K562 (cell line): ENCODE measurements around the gene ACOT7. TPM values are rescaled to one million over a fixed set of nuclear protein-coding genes. Genes with fewer than 3 reads are reported as not detected.

Experiments used
- ATAC-seq: fragments of 200-7000 bp; cut with Tn5 transposase; 3 replicates; pipeline ENCODE4 v1.9.1; 2020; ENCODE audit warnings: moderate library complexity
- BruUV-seq: library from RNA; stranded (reverse); fragments of 400-500 nt; replicated peaks from 2 replicates; lab custom pipeline; 2021; lab: Mats Ljungman, UMichigan
- CTCF ChIA-PET: fragments of 300-600 bp; formaldehyde crosslinking; extraction: SDS; loops from one replicate; lab custom pipeline; 2021; ENCODE audit warnings: low intra/inter-chr PET ratio; lab: Yijun Ruan, JAX
- POLR2A ChIA-PET: fragments of 300-600, 350-650 bp; sonication (Branson Sonifier 250); formaldehyde crosslinking; extraction: SDS; loops from one replicate; lab custom pipeline; 2021; ENCODE audit warnings: antibody characterized with exemption, inconsistent platforms; lab: Yijun Ruan, JAX
- DNase-seq, 4 experiments: peaks; one replicate each; pipeline versions ENCODE4 v3.0.0 to v3.0.0-alpha.2; 2011 to 2018; ENCODE audit warnings: low spot score in 3 of 4, mixed read lengths in 3 of 4; ENCODE audit errors: extremely low read depth in 1 of 4
- FAIRE-seq: peaks from 2 replicates; lab custom pipeline; 2011; peaks lifted over from hg19 to GRCh38; lab: Jason Lieb, UNC
- H2AFZ ChIP-seq: 2 replicates; pipeline ENCODE4 v1.6.0; 2011; ENCODE audit warnings: low read depth, low read length, control low read depth, inconsistent platforms
- H3K27ac ChIP-seq: fragments of 200-600 bp; 3 replicates; pipeline ENCODE4 v1.8.0; 2011; ENCODE audit warnings: low read depth, mild to moderate bottlenecking, control low read depth, inconsistent platforms, low read length, moderate library complexity, mixed read lengths; ENCODE audit errors: extremely low read depth
- H3K27me3 ChIP-seq, 2 experiments: fragments of 300-600 bp in 1 of 2; 2 replicates in 1 of 2; 3 replicates in 1 of 2; pipeline versions ENCODE4 v1.6.0 to v1.8.0; 2011; ENCODE audit warnings: inconsistent platforms in 2 of 2, low read length in 2 of 2, mild to moderate bottlenecking in 1 of 2, mixed read lengths in 1 of 2, moderate library complexity in 1 of 2; ENCODE audit not compliant: control insufficient read depth in 2 of 2, insufficient read depth in 2 of 2
- H3K36me3 ChIP-seq: fragments of 300-600 bp; 3 replicates; pipeline ENCODE4 v1.8.0; 2011; ENCODE audit warnings: mild to moderate bottlenecking, low read length, inconsistent platforms; ENCODE audit not compliant: control insufficient read depth, insufficient read depth
- H3K4me1 ChIP-seq, 2 experiments: fragments of 200-600 bp in 1 of 2; replicated peaks in 1 of 2; 2 replicates in 1 of 2; 3 replicates in 1 of 2; pipeline versions ENCODE4 v1.5.1 to v1.8.0; 2011; ENCODE audit warnings: inconsistent platforms in 2 of 2, low read length in 2 of 2, mild to moderate bottlenecking in 1 of 2, mixed read lengths in 1 of 2, moderate library complexity in 1 of 2; ENCODE audit not compliant: control insufficient read depth in 2 of 2, insufficient read depth in 2 of 2
- H3K4me2 ChIP-seq: 2 replicates; pipeline ENCODE4 v1.6.1; 2011; ENCODE audit warnings: low read length, control low read depth, inconsistent platforms, mixed read lengths; ENCODE audit not compliant: insufficient read depth
- H3K4me3 ChIP-seq: fragments of 200-600 bp; sonication (generic), shearing (Covaris generic); 2 replicates; pipeline ENCODE4 v1.5.1; 2016; ENCODE audit warnings: control low read depth, inconsistent platforms
- H3K79me2 ChIP-seq: fragments of 200-600 bp; 3 replicates; pipeline ENCODE4 v1.8.0; 2011; ENCODE audit warnings: low read length, inconsistent platforms; ENCODE audit not compliant: control insufficient read depth, insufficient read depth
- H3K9ac ChIP-seq, 2 experiments: 2 replicates each; pipeline versions ENCODE4 v1.6.0 to v1.6.1; 2011; ENCODE audit warnings: low read depth in 2 of 2, low read length in 2 of 2, control low read depth in 1 of 2, inconsistent platforms in 1 of 2, mild to moderate bottlenecking in 1 of 2, mixed read lengths in 1 of 2; ENCODE audit not compliant: insufficient read depth in 1 of 2
- H3K9me1 ChIP-seq: one replicate; pipeline ENCODE4 v1.6.0; 2011; ENCODE audit warnings: inconsistent platforms, mild to moderate bottlenecking, low read length, moderate library complexity; ENCODE audit not compliant: control insufficient read depth, insufficient read depth
- H3K9me3 ChIP-seq: replicated peaks from 2 replicates; pipeline ENCODE4 v1.5.1; 2011; ENCODE audit warnings: low read depth, low read length, inconsistent platforms; ENCODE audit not compliant: control insufficient read depth, insufficient read depth
- H4K20me1 ChIP-seq: replicated peaks from 2 replicates; pipeline ENCODE4 v1.6.1; 2011; ENCODE audit warnings: low read length, inconsistent platforms, mixed read lengths; ENCODE audit not compliant: control insufficient read depth, insufficient read depth
- ARID3B ChIP-seq: fragments of 250-450 bp; sonication (Bioruptor Pico); IDR thresholded peaks from 2 replicates; pipeline ENCODE4 v1.4.0; 2020; ENCODE audit warnings: borderline replicate concordance
- EHMT2 ChIP-seq: fragments of 450-650 bp; IDR thresholded peaks from 2 replicates; pipeline ENCODE4 v1.6.1; 2018; ENCODE audit warnings: antibody characterized with exemption
- MITF ChIP-seq: IDR thresholded peaks from 2 replicates; pipeline ENCODE4 v1.6.1; 2014; ENCODE audit warnings: antibody characterized with exemption
- SIN3B ChIP-seq: fragments of 450-650 bp; IDR thresholded peaks from 2 replicates; pipeline ENCODE4 v1.6.1; 2017; ENCODE audit warnings: low read depth, mild to moderate bottlenecking, moderate library complexity
- TSHZ1 ChIP-seq: fragments of 250-450 bp; sonication (Bioruptor Pico); IDR thresholded peaks from 2 replicates; pipeline ENCODE4 v1.4.0; 2020; ENCODE audit warnings: mild to moderate bottlenecking, moderate library complexity
- USF1 ChIP-seq: sonication (generic); formaldehyde crosslinking; IDR thresholded peaks from 2 replicates; pipeline ENCODE4 v1.9.0; 2022; ENCODE audit warnings: mild to moderate bottlenecking, missing genetic modification reagents
- ZNF583 ChIP-seq: fragments of 250-450 bp; sonication (Bioruptor Pico); IDR thresholded peaks from 2 replicates; pipeline ENCODE4 v1.4.0; 2020
- WGBS: fragments of 100-300 bp; shearing (Covaris generic); methylation state at CpG from one replicate; pipeline ENCODE4 v1.1.6; 2016; ENCODE audit warnings: low coverage, mixed read lengths; ENCODE audit not compliant: insufficient coverage; ENCODE audit errors: missing lambda C conversion rate; 5-methylcytosine and 5-hydroxymethylcytosine counted together
- in situ Hi-C: fragments of 300-500 bp; cut with MboI; formaldehyde crosslinking; loops from 4 replicates; pipeline ENCODE4 v1.15.0; 2018; ENCODE audit warnings: inconsistent platforms, mixed read lengths
- intact Hi-C: fragments of 100-400 bp; cut with micrococcal nuclease; formaldehyde crosslinking; loops from 2 replicates; pipeline ENCODE4 v1.14.2; 2022
- polyA plus RNA-seq, 8 experiments: library from polyadenylated mRNA; depleted of rRNA in 4 of 8; stranded (reverse) in 5 of 8; unstranded in 3 of 8; fragments of >200 nt; fragmentation: Nextera tagmentation in 2 of 8; fragmentation: Illumina TruSeq in 1 of 8; extraction: Ambion mirVana in 2 of 8; extraction: Trizol in 1 of 8; gene quantifications; 2 replicates each; pipeline versions ENCODE4 v1.2.1 to v1.2.3, GENCODE V29; 2011 to 2014; ENCODE audit warnings: inconsistent platforms in 1 of 8, missing spikeins in 1 of 8
- total RNA-seq, 7 experiments: library from RNA; depleted of rRNA in 6 of 7; stranded (reverse); fragments of >200 nt in 6 of 7; fragmentation: Illumina TruSeq in 2 of 7; extraction: Trizol in 2 of 7; gene quantifications; 2 replicates each; pipeline versions ENCODE4 v1.2.1 to v1.2.3, GENCODE V29; 2011 to 2021; ENCODE audit warnings: low replicate concordance in 1 of 7

ACOT7 gene
- total and polyA plus RNA-seq, 9 of the 15 experiments (the other 6 are each of a cell fraction or from before 2014, with no cell fraction given) = 7.0 to 92.6 (median 37.2) TPM

- Histone ChIP-seq H3K4me1 (peaks cover 0 to 25% of the 10 kb centered on the region in 2 experiments; a peak in 2 of 5 replicates), H3K36me3 (no peaks in the 10 kb centered on the region), H3K79me2 (no peaks in the 10 kb centered on the region), H3K9ac (peak overlapping the region in 1 of 2 experiments; percentile 55; a peak in 1 of 4 replicates), H3K9me3 (no peaks in the 10 kb centered on the region), H3K27me3 (no peaks in the 10 kb centered on the region; a peak in 1 of 5 replicates), H3K27ac (no peak overlapping the region), H3K4me3 (no peak overlapping the region), H3K9me1 (no peaks in the 10 kb centered on the region), H2AFZ (no peak overlapping the region), H3K4me2 (no peak overlapping the region), H4K20me1 (peaks cover 11% of the 10 kb centered on the region)
- no peak for TF ChIP-seq ARID3B (CRISPR knock-in tag)
- no peak for TF ChIP-seq MITF
- TF ChIP-seq SIN3B = no peak
- TF ChIP-seq EHMT2 = no peak
- TF ChIP-seq TSHZ1 (CRISPR knock-in tag) = no peak
- no peak for TF ChIP-seq ZNF583 (CRISPR knock-in tag)
- TF ChIP-seq USF1 = 0 out of 2 replicates have a peak, but pooled peaks have one; percentile 6
- in situ Hi-C loops = no loop called here
- BruUV-seq = no TSS peak
- no peak for DNase-seq
- no peak for FAIRE-seq
- ATAC-seq = no peak
- POLR2A ChIA-PET = interaction anchor here (1.1 kb wide), 1 partner anchor 9 kb away, joined by 4 read pairs; no protein-coding TSS in a partner anchor
- 47% methylated on average over 11 of the region's 11 CpGs for WGBS
- intact Hi-C loops = no loop called here
- CTCF ChIA-PET = no interaction called here
Observed at GRCh38 chr1:6285336-6285735, 108.2 kb downstream of the ACOT7 start.
